GM12892 (cell line): ENCODE results near the gene LCP2.

Experiments used
- POLR2A ChIP-seq: IDR thresholded peaks from 2 replicates; pipeline ENCODE4 v1.6.1; 2011; ENCODE audit warnings: low read depth, low read length, control low read depth
- POLR2AphosphoS5 ChIP-seq: IDR thresholded peaks from 2 replicates; pipeline ENCODE4 v1.6.1; 2011; ENCODE audit warnings: low read depth, low read length, control low read depth
- TAF1 ChIP-seq: IDR thresholded peaks from 2 replicates; pipeline ENCODE4 v1.6.1; 2011; ENCODE audit warnings: low read depth, mild to moderate bottlenecking, control low read depth, low read length, borderline replicate concordance

- TF ChIP-seq POLR2AphosphoS5 (no peak), POLR2A (no peak), TAF1 (no peak)
Observed at GRCh38 chr5:170206958-170207357, 90.6 kb downstream of the LCP2 start.
